Measurements from ENCODE around the gene KCNMB4.

Gene KCNMB4

GRCh38 chr12:70469221-70469820 is 103.2 kb downstream of the KCNMB4 start:
- no peak for TF ChIP-seq ZFP3 (CRISPR knock-in tag; IDR thresholded peaks at IDR 0.05)
- no peak for TF ChIP-seq TCF4 (CRISPR knock-in tag; IDR thresholded peaks at IDR 0.05; ENCODE audit: borderline replicate concordance)
- TF ChIP-seq TOX (CRISPR knock-in tag; IDR thresholded peaks at IDR 0.05; ENCODE audit: borderline replicate concordance) = no peak
- no peak for TF ChIP-seq ZC3H10 (CRISPR knock-in tag; IDR thresholded peaks at IDR 0.05)
- no peak for TF ChIP-seq CSDC2 (CRISPR knock-in tag; IDR thresholded peaks at IDR 0.05)
- TF ChIP-seq GLIS3 (CRISPR knock-in tag; IDR thresholded peaks at IDR 0.05) = no peak
- no peak for TF ChIP-seq ZNF70 (CRISPR knock-in tag; IDR thresholded peaks at IDR 0.05)
- no peak for TF ChIP-seq PPARA (CRISPR knock-in tag; IDR thresholded peaks at IDR 0.05; ENCODE audit: borderline replicate concordance)
- no peak for TF ChIP-seq POU6F1 (CRISPR knock-in tag; IDR thresholded peaks at IDR 0.05; ENCODE audit: borderline replicate concordance, low read depth)
- no peak for TF ChIP-seq RARB (CRISPR knock-in tag; IDR thresholded peaks at IDR 0.05)

GRCh38 chr12:70482764-70483163 is 116.7 kb downstream of the KCNMB4 start:
- no peak for ATAC-seq

More at GRCh38 chr12:70469221-70469820, 103.2 kb downstream of the KCNMB4 start:
- ATAC-seq = no peak

More at GRCh38 chr12:70482764-70483163, 116.7 kb downstream of the KCNMB4 start:
- no peak for TF ChIP-seq ESRRG (CRISPR knock-in tag; IDR thresholded peaks at IDR 0.05)
- no peak for TF ChIP-seq TSHZ2 (CRISPR knock-in tag; IDR thresholded peaks at IDR 0.05)
- no peak for TF ChIP-seq ZNF565 (CRISPR knock-in tag; conservative IDR thresholded peaks at IDR 0.05; ENCODE audit: low read depth)
- no peak for TF ChIP-seq POU6F1 (CRISPR knock-in tag; IDR thresholded peaks at IDR 0.05; ENCODE audit: borderline replicate concordance, low read depth)
- no peak for TF ChIP-seq ZFP3 (CRISPR knock-in tag; IDR thresholded peaks at IDR 0.05)
- TF ChIP-seq CREB5 (CRISPR knock-in tag; IDR thresholded peaks at IDR 0.05; ENCODE audit: low read depth) = no peak
- TF ChIP-seq TOX (CRISPR knock-in tag; IDR thresholded peaks at IDR 0.05; ENCODE audit: borderline replicate concordance) = no peak
- TF ChIP-seq CSDC2 (CRISPR knock-in tag; IDR thresholded peaks at IDR 0.05) = no peak
- no peak for TF ChIP-seq PATZ1 (CRISPR knock-in tag; IDR thresholded peaks at IDR 0.05; ENCODE audit: borderline replicate concordance)
- TF ChIP-seq ZNF70 (CRISPR knock-in tag; IDR thresholded peaks at IDR 0.05) = no peak
- no peak for TF ChIP-seq GLIS3 (CRISPR knock-in tag; IDR thresholded peaks at IDR 0.05)

All from SK-N-SH treated with all-trans-retinoic acid at 6 μM for 48 hours (cell line).